ENCODE results near the gene NELL1.
"Not testable (repeated sequence)": the region's sequence is repeated elsewhere in the genome, so short reads cannot be mapped to it uniquely, and the experiment has no call there.

NELL1 gene

GRCh38 chr11:21110415-21110814 lies 441.0 kb downstream of the NELL1 start:
- no peak for DNase-seq (ENCODE audit: low spot score)

- DNase-seq (ENCODE audit: low spot score), result no peak
Measured at GRCh38 chr11:21113876-21114275, 444.5 kb downstream of the NELL1 start.

DNA sequence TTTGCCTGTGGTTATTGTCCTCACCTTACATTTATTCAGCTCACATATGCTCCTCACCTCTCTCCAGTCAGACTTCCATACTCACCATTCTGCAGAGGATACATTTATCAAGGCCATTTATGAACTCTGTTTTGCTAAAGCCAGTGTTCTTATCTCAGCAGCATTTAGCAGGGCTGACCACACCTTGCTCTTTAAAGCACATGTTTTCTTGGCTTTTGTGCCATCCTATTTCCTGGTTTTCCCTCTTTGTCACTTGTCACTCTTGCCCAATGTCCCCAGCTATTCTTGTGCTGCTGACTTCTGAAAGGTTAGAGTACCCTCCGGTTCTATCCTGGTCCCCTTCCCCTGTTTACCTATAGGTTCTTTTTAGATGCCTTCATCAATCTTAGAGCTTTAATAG lies 446.6 kb downstream of the NELL1 start:
- no peak for DNase-seq (ENCODE audit: low spot score)

DNA sequence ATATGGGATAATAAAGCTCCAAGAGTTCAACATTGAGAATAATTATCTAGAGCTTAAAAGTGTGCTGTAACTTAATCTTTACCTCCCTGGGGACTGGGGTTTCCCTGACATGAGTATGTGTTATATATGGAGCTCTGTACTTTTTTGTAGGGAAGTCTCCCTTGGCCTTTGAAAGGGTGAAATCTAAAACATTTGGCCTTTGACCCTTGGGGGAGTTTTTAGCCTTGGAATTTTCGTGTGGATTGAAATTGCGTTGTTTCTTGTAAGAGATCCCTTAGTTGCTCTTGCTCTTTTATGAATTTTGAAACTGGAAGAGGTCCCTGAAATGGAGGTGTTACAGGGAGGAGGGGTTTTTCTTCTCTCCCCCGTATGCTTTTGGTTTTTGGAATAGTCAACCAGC lies 450.0 kb downstream of the NELL1 start:
- no peak for DNase-seq (ENCODE audit: low spot score)

DNA sequence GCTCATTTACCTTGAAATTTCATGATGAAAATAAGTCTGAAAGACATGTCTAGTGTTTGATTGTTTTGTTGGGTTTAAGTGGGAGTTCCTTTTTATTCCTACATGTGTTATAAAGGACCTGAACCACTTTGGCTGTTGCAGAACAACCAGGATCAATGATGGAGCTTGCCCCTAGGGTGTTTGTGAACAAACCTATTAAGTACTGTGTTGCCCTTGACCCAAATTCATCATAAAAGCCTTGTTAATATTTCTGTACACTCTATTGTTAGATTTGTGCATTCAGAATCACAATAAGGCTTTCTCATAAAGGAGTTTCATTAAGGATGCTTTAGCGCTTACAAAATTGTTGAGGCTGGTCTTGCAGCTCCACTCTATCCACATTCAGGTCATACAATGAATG lies 452.6 kb downstream of the NELL1 start:
- DNase-seq (ENCODE audit: low spot score), result no peak

DNA sequence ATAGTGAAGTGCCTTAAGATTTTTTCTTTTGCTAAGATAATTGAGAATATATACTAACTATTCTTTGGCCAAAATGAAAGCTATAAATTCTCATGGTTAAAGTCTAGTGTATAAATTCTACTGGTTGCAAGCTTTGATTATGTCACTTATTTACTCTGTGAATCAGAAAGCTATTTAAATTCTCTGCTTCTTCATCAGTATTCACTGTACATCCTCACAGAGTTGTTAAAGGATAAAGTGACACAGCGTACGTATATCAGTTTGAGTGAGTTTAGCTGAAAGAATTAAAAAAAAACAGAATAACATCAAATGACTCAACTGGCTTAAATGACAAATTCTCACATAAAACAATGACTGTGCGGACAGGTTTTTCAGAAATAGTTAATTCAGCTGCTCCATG lies 453.1 kb downstream of the NELL1 start:
- DNase-seq (ENCODE audit: low spot score), result no peak

DNA sequence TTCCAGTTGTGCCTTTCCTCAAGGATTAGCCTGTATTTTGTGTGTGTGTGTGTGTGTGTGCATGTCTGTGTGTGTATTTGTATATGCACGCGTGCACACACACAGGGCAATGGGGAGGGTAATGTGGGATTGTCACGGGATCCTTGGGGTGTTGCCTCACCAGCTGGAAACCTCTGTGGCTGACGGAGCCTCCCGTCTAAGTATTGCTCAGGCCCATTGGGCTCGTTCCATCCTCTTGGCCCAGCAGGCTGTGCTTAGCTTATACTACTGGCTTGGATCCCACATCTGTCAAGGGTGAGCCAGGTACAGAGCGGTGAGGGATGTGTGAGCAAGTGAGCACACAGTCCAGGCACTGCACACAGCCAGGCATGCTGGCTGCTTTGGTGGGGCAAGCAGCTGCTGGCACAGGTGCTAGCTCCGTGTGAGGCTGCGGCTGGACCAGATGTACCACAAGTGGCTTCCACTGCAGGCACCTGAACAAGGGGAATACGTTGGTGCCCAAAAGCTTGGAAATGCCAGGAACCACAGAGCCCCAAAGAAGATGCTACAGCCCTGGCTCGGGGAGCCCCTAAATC lies 462.8 kb downstream of the NELL1 start:
- DNase-seq (ENCODE audit: low spot score), result no peak

DNA sequence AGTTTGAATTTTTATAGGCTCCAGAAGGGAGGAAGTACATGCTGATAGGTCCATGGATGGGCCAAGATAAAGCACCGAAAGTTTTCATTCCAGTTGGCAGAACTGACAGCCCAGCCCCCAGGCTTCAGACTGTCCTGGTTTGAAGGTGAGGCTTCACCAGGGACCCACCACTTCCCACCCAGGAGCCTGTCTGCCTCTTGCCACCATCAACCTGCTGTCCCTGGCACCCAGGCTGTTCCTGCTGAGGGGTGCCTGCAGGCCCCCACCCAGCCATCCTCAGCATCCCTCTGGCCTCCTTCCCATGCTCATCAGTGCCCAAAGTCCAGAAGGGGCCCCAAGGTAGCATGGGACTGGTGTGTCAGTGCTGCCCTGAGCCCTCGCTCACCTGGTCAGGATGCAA lies 463.9 kb downstream of the NELL1 start:
- no peak for DNase-seq (ENCODE audit: low spot score)

GRCh38 chr11:21133722-21134121 lies 464.3 kb downstream of the NELL1 start:
- no peak for DNase-seq (ENCODE audit: low spot score)

- no peak for DNase-seq (ENCODE audit: low spot score)
Measured at GRCh38 chr11:21137803-21138202, 468.4 kb downstream of the NELL1 start.

DNA sequence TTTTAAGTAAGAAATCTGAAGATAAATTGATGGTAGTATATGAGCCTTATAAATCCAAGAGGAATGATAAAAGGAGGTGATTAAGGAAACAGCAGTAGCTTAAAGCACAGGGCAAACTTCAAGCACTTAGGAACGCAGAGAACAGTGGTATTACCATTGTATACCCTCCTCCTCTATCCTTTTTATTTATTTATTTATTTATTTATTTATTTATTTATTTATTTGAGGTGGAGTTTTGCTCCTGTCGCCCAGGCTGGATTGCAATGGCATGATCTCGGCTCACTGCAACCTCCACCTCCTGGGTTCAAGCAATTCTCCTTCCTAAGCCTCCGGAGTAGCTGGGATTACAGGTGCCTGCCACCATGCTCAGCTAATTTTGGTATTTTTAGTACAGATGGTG lies 472.2 kb downstream of the NELL1 start:
- not testable (repeated sequence) for DNase-seq (ENCODE audit: low spot score)

DNA sequence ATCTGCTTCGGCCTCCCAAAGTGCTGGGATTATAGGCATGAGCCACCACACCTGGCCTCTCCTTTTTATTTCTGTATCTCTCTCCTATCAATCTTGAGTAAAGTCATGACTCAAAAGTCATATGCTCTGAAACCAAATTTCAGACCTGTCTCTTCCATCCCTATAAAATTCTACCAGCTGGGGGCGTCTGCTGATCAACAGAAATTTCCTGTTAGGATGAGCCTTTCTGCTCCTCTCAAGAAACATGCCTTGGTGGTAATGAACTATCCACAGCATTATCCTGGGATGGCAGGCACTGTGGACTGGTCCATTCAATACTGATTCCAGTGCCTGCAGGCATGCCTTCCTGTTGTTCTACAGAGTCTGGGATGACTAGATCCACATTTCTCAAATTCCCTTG lies 472.6 kb downstream of the NELL1 start:
- DNase-seq (ENCODE audit: low spot score), result no peak

GRCh38 chr11:21144531-21144930 lies 475.1 kb downstream of the NELL1 start:
- no peak for DNase-seq (ENCODE audit: low spot score)

DNA sequence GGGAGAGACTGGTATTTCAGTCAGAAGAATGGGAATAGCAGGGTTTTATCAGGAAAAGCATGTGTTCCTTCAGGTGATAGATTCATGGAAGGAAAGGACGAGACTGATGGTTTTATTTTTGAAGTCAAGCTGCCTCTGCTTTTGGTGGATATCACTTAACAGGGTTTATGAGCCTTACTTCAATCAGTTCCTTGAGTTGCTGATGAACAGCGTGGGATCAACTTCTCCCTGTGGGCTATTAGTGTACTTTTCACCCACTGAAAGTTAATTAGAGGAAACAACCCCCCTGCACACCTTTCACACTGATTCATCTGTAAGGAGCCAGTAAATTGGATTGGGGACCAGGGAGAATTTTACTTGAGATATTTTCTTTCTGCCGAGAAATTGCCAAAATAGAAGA lies 479.0 kb downstream of the NELL1 start:
- DNase-seq (ENCODE audit: low spot score), result no peak

GRCh38 chr11:21160140-21160539 lies 490.8 kb downstream of the NELL1 start:
- no peak for DNase-seq (ENCODE audit: low spot score)

DNA sequence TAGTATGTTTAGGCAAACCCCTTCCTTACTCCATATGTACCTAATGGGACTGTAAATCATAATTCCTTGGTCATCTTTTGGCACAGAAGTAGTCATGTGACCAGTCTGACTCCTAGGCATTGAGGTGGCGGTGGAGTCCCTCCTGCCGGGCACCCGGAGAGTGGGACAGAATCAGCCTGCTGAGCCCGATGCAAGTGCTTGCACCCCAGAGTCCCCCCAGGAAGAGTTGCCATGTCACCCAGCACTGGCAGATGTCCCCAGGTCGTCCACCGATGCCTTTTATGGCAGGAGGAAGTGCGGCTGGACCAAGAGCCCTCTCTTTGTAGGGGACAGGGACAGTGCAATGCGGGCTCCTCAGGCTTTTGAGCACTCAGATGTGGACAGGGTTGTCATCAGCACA lies 500.3 kb downstream of the NELL1 start:
- no peak for DNase-seq (ENCODE audit: low spot score)

DNA sequence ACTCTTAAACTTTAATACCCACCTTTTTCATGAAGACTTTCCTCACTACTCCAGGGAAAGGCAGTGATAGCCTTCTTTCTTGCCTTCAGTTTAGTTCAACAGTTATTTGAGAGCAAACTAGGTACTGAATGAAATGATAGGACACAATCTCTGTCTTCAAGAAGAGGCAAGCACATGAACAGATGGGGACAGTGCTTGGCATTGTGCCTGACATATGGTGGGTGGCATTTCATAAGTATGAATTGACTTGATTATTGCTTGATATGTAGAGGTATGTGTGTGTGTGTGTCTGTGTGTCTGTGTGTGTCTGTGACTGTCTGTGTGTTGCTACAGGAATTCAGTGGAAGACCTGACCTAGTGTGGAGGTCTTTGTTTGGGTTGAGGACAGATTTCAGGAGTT lies 504.1 kb downstream of the NELL1 start:
- DNase-seq (ENCODE audit: low spot score), result no peak

DNA sequence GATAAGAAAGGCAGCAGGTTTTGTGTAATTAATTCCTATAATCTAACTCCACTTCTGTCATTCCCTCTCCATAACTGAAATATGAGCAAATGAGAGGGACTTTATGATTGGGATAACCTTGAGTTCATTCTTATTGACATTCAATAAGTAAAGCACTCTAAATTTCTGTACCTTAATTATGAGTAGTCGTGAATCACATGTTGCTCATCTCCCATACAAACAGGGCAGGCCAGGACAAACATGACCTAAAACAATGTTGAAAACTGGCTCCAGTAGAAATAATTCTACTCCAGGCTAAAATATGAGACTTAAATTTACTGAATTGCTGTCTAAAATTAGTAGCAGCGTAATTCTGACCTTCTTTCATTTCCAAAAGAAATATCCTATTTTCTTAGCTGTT lies 505.4 kb downstream of the NELL1 start:
- DNase-seq (ENCODE audit: low spot score), result no peak

DNA sequence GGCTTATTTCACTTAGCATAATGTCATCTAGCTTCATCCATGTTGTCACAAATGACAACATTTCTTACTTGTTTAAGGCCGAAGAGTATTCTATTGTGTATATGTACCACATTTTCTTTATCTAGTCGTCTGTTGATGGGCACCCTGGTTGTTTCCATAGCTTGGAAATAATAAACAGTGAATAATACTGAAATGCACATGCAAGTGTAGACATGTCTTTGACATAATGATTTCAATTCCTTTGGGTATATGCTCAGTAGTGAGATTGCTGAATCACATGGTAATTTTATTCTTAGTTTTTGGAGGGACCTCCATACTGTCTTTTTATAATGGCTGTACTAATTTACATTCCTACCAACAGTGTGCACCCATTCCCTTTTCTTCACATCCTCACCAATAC lies 508.0 kb downstream of the NELL1 start:
- no peak for DNase-seq (ENCODE audit: low spot score)

GRCh38 chr11:21179770-21180169 lies 510.4 kb downstream of the NELL1 start:
- no peak for DNase-seq (ENCODE audit: low spot score)

GRCh38 chr11:21180182-21180581 lies 510.8 kb downstream of the NELL1 start:
- no peak for DNase-seq (ENCODE audit: low spot score)

DNA sequence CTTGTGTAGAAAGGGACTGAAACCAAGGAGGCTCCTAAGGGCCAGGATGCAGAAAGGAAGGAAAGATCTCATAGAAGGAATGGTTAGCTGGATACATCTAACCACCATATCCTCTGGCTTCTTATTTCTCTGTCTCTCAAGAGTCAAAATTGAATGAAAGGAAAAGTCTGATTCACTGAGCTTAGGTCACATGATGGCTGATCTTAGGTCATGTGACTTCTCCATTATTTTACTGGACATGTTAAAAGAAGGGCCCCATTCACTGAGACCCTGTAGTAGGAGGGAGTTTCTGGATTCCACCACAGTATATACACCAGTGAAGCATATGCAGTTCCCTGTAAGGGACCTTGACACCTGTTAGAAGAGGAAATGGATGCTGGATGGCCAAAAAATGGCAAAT lies 516.6 kb downstream of the NELL1 start:
- DNase-seq (ENCODE audit: low spot score), result no peak

DNA sequence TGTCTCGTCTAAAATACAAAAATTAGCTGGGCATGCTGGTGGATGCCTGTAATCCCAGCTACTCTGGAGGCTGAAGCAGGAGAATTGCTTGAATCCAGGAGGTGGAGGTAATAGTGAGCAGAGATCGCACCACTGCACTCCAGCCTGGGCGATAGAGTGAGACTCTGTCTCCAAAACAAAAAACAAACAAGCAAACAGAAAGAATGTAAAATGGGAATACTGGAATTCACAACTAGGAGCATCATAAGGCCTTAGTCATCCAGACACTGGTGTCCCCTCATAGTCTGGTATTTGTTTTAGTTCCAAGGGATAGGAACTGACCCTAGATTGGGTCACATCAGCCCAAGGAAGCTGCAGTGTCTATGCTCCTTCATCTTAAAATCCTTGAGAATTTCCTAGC lies 520.8 kb downstream of the NELL1 start:
- DNase-seq (ENCODE audit: low spot score), result no peak

DNA sequence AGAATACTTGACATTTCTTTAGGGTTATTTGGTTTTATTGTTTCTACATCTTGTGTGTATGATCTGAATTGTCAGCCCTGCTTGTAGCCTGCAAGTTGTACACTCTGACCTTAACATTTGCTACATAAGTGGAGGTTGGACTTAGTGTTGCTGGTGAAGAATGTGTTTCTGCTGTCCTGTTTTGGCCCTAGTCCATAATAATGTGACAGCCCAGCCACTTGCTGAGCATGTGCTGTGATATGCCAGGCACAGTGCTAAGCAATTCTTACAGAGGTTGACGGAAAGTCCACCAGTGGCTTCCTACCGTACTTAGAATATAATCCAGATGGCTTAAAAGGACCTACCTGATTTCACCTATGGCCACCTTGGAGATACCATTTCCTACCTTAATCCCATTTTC lies 526.6 kb downstream of the NELL1 start:
- DNase-seq (ENCODE audit: low spot score), result no peak

DNA sequence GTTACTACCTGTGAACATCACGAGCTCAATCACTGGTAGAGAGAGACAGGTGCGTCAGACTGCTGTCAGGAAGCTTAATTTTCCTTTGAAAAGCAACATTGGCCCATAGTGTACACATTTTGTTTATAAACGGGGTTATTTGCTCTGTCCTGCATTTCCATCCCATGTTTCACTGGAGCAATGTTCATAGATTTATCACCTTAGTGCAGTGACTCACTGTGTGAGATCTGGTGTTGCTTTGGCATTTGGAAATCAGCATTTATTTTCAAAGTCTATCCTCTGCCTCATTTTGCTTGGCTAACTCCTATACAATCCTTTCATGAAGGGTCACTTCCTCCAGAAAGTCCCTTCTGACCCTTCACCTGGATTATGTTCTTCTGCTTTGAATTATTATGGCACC lies 529.1 kb downstream of the NELL1 start:
- DNase-seq (ENCODE audit: low spot score), result no peak

Measured in putamen (tissue), 1 donor.